Astrocyte (in vitro differentiated cells and primary cell): Measurements from ENCODE around the gene NPLOC4.

Experiments used
- CTCF ChIP-seq: IDR thresholded peaks from 2 replicates; pipeline ENCODE4 v1.5.1; 2011; ENCODE audit warnings: low read depth, mild to moderate bottlenecking, inconsistent platforms, low read length, moderate library complexity; ENCODE audit not compliant: insufficient read depth
- EZH2 ChIP-seq: IDR thresholded peaks from 2 replicates; pipeline ENCODE4 v1.6.1; 2012; ENCODE audit warnings: mild to moderate bottlenecking, low read length, inconsistent platforms; ENCODE audit not compliant: insufficient read depth

GRCh38 chr17:81680150-81680549 lies 43.2 kb upstream of the NPLOC4 start:
- TF ChIP-seq CTCF (no peak), EZH2 (no peak)
